Cardiac septum (tissue), 1 donor: Measurements from ENCODE around the gene GNAT2. TPM values are rescaled to one million over a fixed set of nuclear protein-coding genes. Genes with fewer than 3 reads are reported as not detected.

Experiments used
- DNase-seq: peaks from one replicate; pipeline ENCODE4 v3.0.0-alpha.2; 2020; ENCODE audit warnings: low spot score
- intact Hi-C: fragments of 100-400 bp; cut with DNase I; formaldehyde crosslinking; loops from one replicate; pipeline ENCODE4 v1.14.0; 2022
- total RNA-seq: library from RNA; stranded (reverse); fragmentation: NEBNext Ultra II Directional; extraction: Animal tissue kit (Norgen Biotek cat#: 25700); gene quantifications from one replicate; pipeline ENCODE4 v1.2.1, GENCODE V29; 2021
- donor health status: DM: no; HTN: no; CAD: no.

Gene GNAT2
- total RNA-seq, 1 donor from 2014 or later, result not detected

- DNase-seq, result no peak
- intact Hi-C loops, result no loop called here
Observed at GRCh38 chr1:109630081-109630897, 10.9 kb upstream of the GNAT2 start.

GRCh38 chr1:109629372-109630030, 10.1 kb upstream of the GNAT2 start:
- DNase-seq, result no peak
- intact Hi-C loops, result loop anchor here (2.0 kb wide), 1 partner anchor 83 kb away; no protein-coding TSS in a partner anchor

GRCh38 chr1:109628540-109629321, 9.3 kb upstream of the GNAT2 start:
- intact Hi-C loops, result loop anchor here (2.0 kb wide), 1 partner anchor 82 kb away; no protein-coding TSS in a partner anchor
- no peak for DNase-seq

GRCh38 chr1:109627692-109628399, 8.4 kb upstream of the GNAT2 start:
- intact Hi-C loops, result loop anchor here (2.0 kb wide), 1 partner anchor 81 kb away; no protein-coding TSS in a partner anchor
- no peak for DNase-seq

DNA sequence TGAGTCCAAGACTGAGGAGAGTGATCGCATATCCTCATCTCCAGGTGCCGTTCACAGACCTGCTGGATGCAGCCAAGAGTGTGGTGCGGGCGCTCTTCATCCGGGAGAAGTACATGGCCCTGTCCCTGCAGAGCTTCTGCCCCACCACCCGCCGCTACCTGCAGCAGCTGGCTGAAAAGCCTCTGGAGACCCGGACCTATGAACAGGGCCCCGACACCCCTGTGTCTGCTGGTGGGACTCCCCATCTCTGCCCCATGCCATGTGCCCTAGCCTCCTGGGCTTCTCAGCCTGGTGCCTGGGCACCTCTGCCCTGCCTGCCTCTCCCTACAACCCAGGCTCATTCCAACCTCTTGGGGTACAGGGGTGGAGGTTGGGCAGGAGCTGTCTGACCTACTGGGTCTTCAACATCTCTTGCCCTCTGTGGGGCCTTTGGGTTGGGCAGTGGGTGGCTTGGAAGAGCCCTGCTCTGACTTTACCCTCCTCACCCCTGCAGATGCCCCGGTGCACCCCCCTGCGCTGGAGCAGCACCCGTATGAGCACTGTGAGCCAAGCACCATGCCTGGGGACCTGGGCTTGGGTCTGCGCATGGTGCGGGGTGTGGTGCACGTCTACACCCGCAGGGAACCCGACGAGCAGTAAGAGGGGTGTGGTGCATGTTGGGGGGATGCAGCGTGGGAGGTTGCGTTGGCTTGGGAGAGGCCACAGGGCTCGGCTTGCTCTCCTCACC, 7.4 kb upstream of the GNAT2 start:
- no peak for DNase-seq
- intact Hi-C loops, result no loop called here

GRCh38 chr1:109625601-109626560, 6.5 kb upstream of the GNAT2 start:
- intact Hi-C loops, result no loop called here
- no peak for DNase-seq

DNA sequence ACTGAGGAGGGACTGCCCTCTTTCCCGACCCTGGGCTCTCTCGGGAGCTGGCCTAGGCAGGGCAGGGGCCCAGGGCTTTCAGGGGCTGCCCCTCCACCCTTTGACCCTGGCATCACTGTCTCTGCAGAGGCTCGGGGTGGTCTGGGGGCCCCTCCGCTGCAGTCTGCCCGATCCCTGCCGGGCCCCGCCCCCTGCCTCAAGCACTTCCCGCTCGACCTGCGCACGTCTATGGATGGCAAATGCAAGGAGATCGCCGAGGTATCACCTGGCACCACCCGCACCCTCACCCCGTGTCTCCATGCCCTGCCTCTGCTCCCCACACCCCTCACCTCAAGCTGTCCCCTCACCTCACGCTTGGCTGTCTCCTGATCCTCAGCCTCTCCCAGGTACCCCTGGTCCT, 5.8 kb upstream of the GNAT2 start:
- intact Hi-C loops, result no loop called here
- no peak for DNase-seq

GRCh38 chr1:109624201-109625010, 5.0 kb upstream of the GNAT2 start:
- no peak for DNase-seq
- intact Hi-C loops, result no loop called here

DNA sequence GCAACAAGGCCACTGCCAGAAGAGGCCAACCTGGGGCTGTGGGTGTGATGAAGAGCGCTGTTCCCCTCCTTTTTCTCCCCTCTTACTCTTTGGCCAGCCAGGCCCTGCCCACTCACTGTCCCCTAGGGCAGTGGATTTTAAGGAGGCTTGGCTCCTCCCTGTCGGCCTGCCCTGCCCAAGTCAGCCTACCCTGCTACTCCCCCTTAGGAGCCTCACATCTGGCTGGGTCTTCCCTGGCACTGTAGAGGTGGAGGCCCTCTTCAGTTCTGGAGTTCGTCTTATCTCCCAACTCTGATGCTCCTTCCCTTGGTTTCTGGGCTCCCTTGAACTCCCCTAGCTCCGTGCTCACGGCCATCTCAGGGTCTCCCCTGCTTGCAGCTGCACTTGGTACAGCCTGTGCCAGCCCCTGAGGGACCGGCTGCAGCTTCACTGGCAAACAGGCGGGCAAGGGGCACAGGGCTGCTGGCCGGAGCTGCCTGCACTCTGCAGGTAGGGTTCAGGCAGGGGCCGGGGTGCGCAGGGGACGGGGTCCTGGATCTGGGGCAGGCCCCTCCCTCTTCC, 4.3 kb upstream of the GNAT2 start:
- intact Hi-C loops, result no loop called here
- no peak for DNase-seq

DNA sequence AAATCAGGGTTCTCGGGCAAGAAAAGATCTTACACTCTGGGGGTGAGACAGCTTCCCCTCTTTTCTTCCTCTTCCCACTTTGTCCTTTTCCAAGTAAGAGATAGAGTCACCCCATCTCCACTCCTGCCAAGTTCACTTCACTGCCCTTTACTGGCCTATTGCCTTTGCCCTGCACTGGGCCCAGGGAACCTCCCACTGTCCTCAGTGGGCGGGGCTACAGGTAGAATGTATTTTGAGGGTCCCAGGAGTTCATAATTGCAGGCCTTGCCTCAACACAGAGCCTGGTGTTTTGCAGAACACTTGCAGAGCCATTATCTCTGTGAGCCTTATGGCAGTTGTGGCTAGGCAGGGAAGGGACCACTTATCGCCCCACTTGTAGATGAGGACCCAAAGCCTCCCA, 3.5 kb upstream of the GNAT2 start:
- intact Hi-C loops, result no loop called here

DNA sequence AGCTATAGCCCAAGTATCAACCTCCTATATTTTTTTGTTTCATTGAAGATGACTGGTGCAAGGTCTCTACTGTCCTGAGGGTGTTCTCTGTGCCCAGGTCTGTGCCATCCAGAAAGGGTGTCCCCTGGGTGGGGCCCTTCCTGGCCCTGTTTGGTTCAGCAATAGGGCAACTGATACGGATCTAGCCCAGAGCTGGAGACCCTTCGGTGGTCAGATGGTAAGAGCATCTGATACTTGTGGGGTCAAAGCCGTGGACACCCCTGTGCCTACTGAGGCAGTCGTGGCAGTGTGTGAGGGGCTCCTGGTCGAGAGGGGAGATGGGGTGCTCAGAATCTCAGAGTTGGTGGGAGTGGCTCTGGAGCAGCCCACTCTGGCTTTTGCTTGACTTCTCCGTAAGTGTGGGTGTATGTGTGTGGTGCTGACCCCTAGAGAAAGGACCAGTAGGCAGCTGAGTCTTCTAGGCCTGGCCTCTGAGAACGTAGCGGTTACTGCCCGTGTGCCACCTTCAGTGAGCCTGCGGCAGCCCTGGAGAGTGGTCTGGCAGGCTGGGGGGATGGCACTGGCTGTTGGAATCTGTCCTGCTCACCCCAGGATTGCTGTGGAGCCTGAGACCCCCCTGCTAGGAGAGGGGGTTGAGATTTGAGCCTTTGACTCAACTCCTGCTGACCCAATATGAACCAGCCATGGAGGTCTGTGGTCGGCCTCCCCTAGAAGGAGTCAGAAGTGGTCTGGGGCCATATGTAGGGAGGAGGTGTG, 2.9 kb upstream of the GNAT2 start:
- intact Hi-C loops, result no loop called here
- no peak for DNase-seq

More for the DNA sequence above, 3.5 kb upstream of the GNAT2 start:
- no peak for DNase-seq

GRCh38 chr1:109621379-109622136, 2.1 kb upstream of the GNAT2 start:
- DNase-seq, result no peak
- intact Hi-C loops, result loop anchor here (2.0 kb wide), 1 partner anchor 73 kb away; the partner anchor contains the start of gene GNAI3

GRCh38 chr1:109620841-109621286, 1.4 kb upstream of the GNAT2 start:
- intact Hi-C loops, result loop anchor here (2.0 kb wide), 1 partner anchor 72 kb away; the partner anchor contains the start of gene GNAI3
- peak; percentile 96 for DNase-seq

DNA sequence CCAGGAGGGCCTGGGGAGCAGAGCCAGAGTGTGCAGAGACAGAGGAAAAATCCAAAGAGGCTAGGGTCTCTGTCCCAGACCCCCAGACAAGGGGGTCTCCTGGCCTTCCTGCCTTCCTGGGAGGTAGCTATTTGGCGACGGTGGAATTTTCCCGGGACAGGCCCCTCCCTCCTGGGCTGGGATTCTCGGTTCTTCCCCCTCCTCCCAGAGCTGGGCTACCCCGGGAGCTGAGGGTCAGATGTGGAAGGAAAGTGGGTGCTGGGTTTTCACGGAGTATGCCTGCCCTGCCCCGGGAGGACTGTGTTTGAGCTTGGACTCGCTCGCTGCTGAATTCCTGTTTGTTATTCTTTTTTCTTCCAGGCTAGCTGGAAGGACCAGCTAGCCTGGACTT, 980 bp upstream of the GNAT2 start:
- no peak for DNase-seq
- intact Hi-C loops, result loop anchor here (2.0 kb wide), 1 partner anchor 72 kb away; the partner anchor contains the start of gene GNAI3
